Endothelial cell of umbilical vein (primary cell): ENCODE measurements around the gene MCF2L. TPM values are rescaled to one million over a fixed set of nuclear protein-coding genes. Genes with fewer than 3 reads are reported as not detected.

Source experiments
- BruUV-seq: library from RNA; stranded (reverse); fragments of 400-500 nt; replicated peaks from 2 replicates; lab custom pipeline; 2021; lab: Mats Ljungman, UMichigan
- CTCF ChIA-PET: fragments of 300-600, 350-600 bp; sonication (Branson Sonifier 250); formaldehyde crosslinking; loops from one replicate; lab custom pipeline; 2021; ENCODE audit warnings: antibody characterized with exemption, inconsistent platforms; lab: Charles Lee
- POLR2A ChIA-PET: fragments of 300-600, 350-600 bp; sonication (Branson Sonifier 250); formaldehyde crosslinking; loops from one replicate; lab custom pipeline; 2021; ENCODE audit warnings: antibody characterized with exemption, inconsistent platforms; lab: Charles Lee
- DNase-seq: peaks from one replicate; pipeline ENCODE4 v3.0.0-alpha.2; 2011; ENCODE audit warnings: low read depth, low spot score
- FAIRE-seq: peaks from 2 replicates; lab custom pipeline; 2011; peaks lifted over from hg19 to GRCh38; lab: Jason Lieb, UNC
- H2AFZ ChIP-seq: 2 replicates; pipeline ENCODE4 v1.6.0; 2012; ENCODE audit warnings: low read depth, low read length, control low read depth, inconsistent platforms
- H3K27ac ChIP-seq: 2 replicates; pipeline ENCODE4 v1.5.1; 2011; ENCODE audit warnings: low read depth, mild to moderate bottlenecking, control low read depth, low read length, moderate library complexity; ENCODE audit not compliant: insufficient read depth
- H3K27me3 ChIP-seq, 2 experiments: 2 replicates each; pipeline versions ENCODE4 v1.6.0 to v1.6.1; 2011; ENCODE audit warnings: low read length in 2 of 2, mixed read lengths in 1 of 2; ENCODE audit not compliant: control insufficient read depth in 2 of 2, insufficient read depth in 2 of 2
- H3K36me3 ChIP-seq, 2 experiments: 2 replicates in 1 of 2; 3 replicates in 1 of 2; pipeline ENCODE4 v1.5.1; 2011; ENCODE audit warnings: low read length in 2 of 2, mild to moderate bottlenecking in 1 of 2, moderate library complexity in 1 of 2; ENCODE audit not compliant: control insufficient read depth in 2 of 2, insufficient read depth in 2 of 2; ENCODE audit errors: extremely low read depth in 1 of 2
- H3K4me1 ChIP-seq: 3 replicates; pipeline ENCODE4 v1.5.1; 2011; ENCODE audit warnings: mild to moderate bottlenecking, low read length; ENCODE audit not compliant: control insufficient read depth, insufficient read depth; ENCODE audit errors: extremely low read depth
- H3K4me2 ChIP-seq: 2 replicates; pipeline ENCODE4 v1.6.1; 2011; ENCODE audit warnings: low read length, control low read depth, mixed read lengths; ENCODE audit not compliant: insufficient read depth
- H3K4me3 ChIP-seq, 3 experiments: fragments of 200-600 bp in 1 of 3; sonication (generic), shearing (Covaris generic) in 1 of 3; replicated peaks in 1 of 3; 2 replicates each; pipeline ENCODE4 v1.5.1; 2011 to 2016; ENCODE audit warnings: control low read depth in 3 of 3, low read length in 3 of 3, mild to moderate bottlenecking in 2 of 3, inconsistent platforms in 1 of 3, low read depth in 1 of 3, moderate library complexity in 1 of 3; ENCODE audit not compliant: insufficient read depth in 1 of 3
- H3K79me2 ChIP-seq: 2 replicates; pipeline ENCODE4 v1.6.0; 2012; ENCODE audit warnings: low read length, inconsistent platforms; ENCODE audit not compliant: control insufficient read depth, insufficient read depth
- H3K9ac ChIP-seq: replicated peaks from 2 replicates; pipeline ENCODE3; 2011; ENCODE audit warnings: low read length, control low read depth; ENCODE audit not compliant: insufficient read depth; ENCODE audit errors: extremely low read depth
- H3K9me1 ChIP-seq: replicated peaks from 3 replicates; pipeline ENCODE4 v1.6.0; 2011; ENCODE audit warnings: mild to moderate bottlenecking, low read length; ENCODE audit not compliant: control insufficient read depth, insufficient read depth; ENCODE audit errors: extremely low read depth
- H3K9me3 ChIP-seq: replicated peaks from 2 replicates; pipeline ENCODE4 v1.5.1; 2012; ENCODE audit warnings: low read length, inconsistent platforms; ENCODE audit not compliant: control insufficient read depth, insufficient read depth
- H4K20me1 ChIP-seq: replicated peaks from 2 replicates; pipeline ENCODE3; 2011; ENCODE audit warnings: mild to moderate bottlenecking, low read length; ENCODE audit not compliant: control insufficient read depth, insufficient read depth; ENCODE audit errors: extremely low read depth
- CTCF ChIP-seq, 2 donors: IDR thresholded peaks; 1 replicate in 1 of 2; 2 replicates in 1 of 2; pipeline ENCODE4 v1.5.1; 2011; ENCODE audit warnings: low read length in 2 of 2, mild to moderate bottlenecking in 2 of 2, moderate library complexity in 2 of 2, control low read depth in 1 of 2, inconsistent platforms in 1 of 2, low read depth in 1 of 2; ENCODE audit not compliant: insufficient read depth in 1 of 2; ENCODE audit errors: extremely low read depth in 1 of 2
- GATA2 ChIP-seq: IDR thresholded peaks from 2 replicates; pipeline ENCODE4 v1.7.0; 2011; ENCODE audit warnings: low read depth, mild to moderate bottlenecking, moderate library complexity, mixed read lengths, low read length; ENCODE audit not compliant: insufficient read length, insufficient read depth
- dilution Hi-C: fragments of 300-500 bp; cut with MboI; formaldehyde crosslinking; loops from one replicate; pipeline ENCODE4 v1.15.0; 2019; ENCODE audit warnings: low sequenced_read_pairs; ENCODE audit not compliant: extremely low pct_ligation_motif_present
- intact Hi-C: fragments of 100-400 bp; cut with micrococcal nuclease; formaldehyde crosslinking; loops from one replicate; pipeline ENCODE4 v1.10.0; 2022
- polyA plus RNA-seq, 4 experiments: library from polyadenylated mRNA; depleted of rRNA in 3 of 4; stranded (reverse) in 3 of 4; unstranded in 1 of 4; fragments of >200 nt; gene quantifications; 2 replicates each; pipeline versions ENCODE4 v1.2.1 to v1.2.3, GENCODE V29; 2011 to 2012; ENCODE audit warnings: missing spikeins in 1 of 4
- total RNA-seq: library from RNA; stranded (reverse); gene quantifications from 2 replicates; pipeline ENCODE4 v1.2.3, GENCODE V29; 2021

The MCF2L gene
- total and polyA plus RNA-seq, 2 donors (not counting 3 experiments of a cell fraction or from before 2014, with no cell fraction given) = 0.33 to 0.58 TPM

DNA sequence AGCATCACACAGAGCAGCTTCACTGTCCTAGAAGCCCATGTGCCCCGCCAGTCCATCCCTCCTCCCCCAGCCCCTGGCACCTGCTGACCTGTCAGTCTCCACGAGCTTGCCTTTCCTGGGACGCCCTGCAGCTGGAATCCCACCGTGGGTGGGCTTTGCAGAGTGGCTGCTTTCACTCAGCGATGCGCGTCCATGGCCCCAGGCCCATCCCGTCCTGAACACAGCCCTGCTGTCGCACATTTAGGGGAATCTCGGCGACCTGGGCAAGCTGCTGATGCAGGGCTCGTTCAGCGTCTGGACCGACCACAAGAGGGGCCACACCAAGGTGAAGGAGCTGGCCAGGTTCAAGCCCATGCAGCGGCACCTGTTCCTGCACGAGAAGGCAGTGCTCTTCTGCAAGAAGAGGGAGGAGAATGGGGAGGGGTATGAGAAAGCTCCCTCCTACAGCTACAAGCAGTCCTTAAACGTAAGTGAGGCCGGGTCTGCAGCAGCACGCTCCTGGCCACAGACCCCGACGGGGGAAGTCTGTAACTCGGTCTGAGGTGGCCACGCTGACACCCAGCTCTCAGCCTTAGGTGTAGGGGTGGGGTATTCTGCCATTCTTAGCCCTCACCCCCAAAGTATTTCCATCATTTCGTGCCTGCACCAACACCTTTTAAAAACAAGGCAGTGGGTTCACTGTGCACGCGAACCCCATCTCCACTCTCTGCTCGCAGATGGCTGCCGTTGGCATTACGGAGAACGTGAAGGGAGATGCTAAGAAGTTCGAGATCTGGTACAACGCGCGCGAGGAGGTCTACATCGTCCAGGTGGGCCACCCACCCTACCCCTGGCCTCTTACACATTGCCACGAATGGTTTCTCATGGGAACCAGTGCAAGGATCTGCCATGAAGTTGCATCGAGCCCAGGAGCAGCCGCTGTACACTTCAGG lies 118.2 kb downstream of the MCF2L start:
- ChIA-PET CTCF (interaction anchor here (1.0 kb wide), 1 partner anchor 306 kb away, joined by 3 read pairs; no protein-coding TSS in a partner anchor), POLR2A (no interaction called here)
- no peaks in the 10 kb centered on the region for H3K27me3 ChIP-seq
- no peak overlapping the region for H3K4me3 ChIP-seq
- no peaks in the 10 kb centered on the region for H3K36me3 ChIP-seq
- no peak overlapping the region for H3K4me2 ChIP-seq
- intact Hi-C loops = no loop called here
- H3K9ac ChIP-seq = no peak overlapping the region
- no peak for DNase-seq
- no peak for FAIRE-seq
- no TSS peak for BruUV-seq
- H2AFZ ChIP-seq = no peak overlapping the region
- H3K9me3 ChIP-seq = no peaks in the 10 kb centered on the region
- H3K79me2 ChIP-seq = no peaks in the 10 kb centered on the region
- no peaks in the 10 kb centered on the region for H4K20me1 ChIP-seq
- no peak for TF ChIP-seq GATA2
- no peak for TF ChIP-seq CTCF (IDR thresholded peaks at IDR 0.05; ENCODE audit: extremely low read depth in 1 of 2, insufficient read depth in 1 of 2, low read depth in 1 of 2, low read length in 2 of 2)
- H3K27ac ChIP-seq = no peak overlapping the region
- dilution Hi-C loops = no loop called here
- H3K9me1 ChIP-seq = no peaks in the 10 kb centered on the region
- H3K4me1 ChIP-seq = no peaks in the 10 kb centered on the region
